ENCODE measurements around the gene DAGLB. TPM values are rescaled to one million over a fixed set of nuclear protein-coding genes. Genes with fewer than 3 reads are reported as not detected.

DAGLB gene
- total and polyA plus RNA-seq, 10 donors, result 7.2 to 35.1 (median 24.6) TPM

DNA sequence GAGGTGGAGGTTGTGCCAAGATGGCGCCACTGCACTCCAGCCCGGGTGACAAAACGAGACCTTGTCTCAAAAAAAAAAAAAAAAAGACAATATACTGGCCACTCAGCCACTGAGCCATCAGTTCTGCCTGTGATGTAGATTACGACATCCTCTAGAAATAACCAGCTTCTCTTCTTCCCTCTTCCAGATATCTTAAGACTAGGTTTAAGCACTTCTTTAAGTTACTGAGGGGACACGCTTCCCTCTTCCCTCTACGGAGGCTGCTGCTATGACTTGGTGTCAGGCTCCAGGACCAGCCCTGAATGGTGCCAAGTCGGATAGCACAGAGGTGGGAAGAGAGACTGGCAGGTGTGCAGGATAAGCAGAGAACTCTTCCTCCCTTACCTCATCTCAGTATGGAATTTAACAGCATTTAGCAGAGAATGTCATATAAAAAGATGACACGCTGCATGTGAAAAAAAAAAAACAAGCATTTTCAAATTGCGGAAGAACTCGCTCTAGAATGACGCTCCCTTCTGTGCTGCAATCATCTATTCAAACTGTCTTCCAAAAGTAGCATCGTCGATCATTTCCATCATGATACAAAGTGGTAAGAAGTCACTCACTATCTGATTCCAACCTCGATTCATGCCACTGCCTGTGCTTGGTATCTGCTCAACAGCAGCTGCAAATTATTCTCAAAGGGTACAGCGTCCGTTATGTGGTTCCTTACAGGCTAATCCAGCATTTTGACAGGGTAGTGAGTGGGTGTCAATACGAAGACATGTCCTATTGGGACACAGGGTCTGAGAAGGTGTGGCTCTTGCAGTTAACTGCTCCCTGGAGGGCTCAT, 13.8 kb downstream of the DAGLB start:
- Histone ChIP-seq H3K36me3 (peaks cover 0 to 61% (median 32%) of the 10 kb centered on the region in 6 donors), H3K9me3 (no peaks in the 10 kb centered on the region), H3K4me1 (peaks cover 25 to 76% (median 49%) of the 10 kb centered on the region in 6 donors), H3K27ac (peak overlapping the region in 7 of 8 donors; percentile 15 to 88 (median 83)), H3K4me3 (no peak overlapping the region), H3K27me3 (replicated peaks in 1 of 7) (no peaks in the 10 kb centered on the region)
- DNase-seq, result no peak
- intact Hi-C loops (cut with DNase I; ENCODE audit: low total_unique reads), result no loop called here
- WGBS, 5 donors, result 61 to 86% (median 74%) methylated on average over 17 of the region's 17 CpGs
- TF ChIP-seq POLR2AphosphoS5 (IDR thresholded peaks at IDR 0.05), result peak in 1 of 3 donors; percentile 10
- TF ChIP-seq, protein P1, sequence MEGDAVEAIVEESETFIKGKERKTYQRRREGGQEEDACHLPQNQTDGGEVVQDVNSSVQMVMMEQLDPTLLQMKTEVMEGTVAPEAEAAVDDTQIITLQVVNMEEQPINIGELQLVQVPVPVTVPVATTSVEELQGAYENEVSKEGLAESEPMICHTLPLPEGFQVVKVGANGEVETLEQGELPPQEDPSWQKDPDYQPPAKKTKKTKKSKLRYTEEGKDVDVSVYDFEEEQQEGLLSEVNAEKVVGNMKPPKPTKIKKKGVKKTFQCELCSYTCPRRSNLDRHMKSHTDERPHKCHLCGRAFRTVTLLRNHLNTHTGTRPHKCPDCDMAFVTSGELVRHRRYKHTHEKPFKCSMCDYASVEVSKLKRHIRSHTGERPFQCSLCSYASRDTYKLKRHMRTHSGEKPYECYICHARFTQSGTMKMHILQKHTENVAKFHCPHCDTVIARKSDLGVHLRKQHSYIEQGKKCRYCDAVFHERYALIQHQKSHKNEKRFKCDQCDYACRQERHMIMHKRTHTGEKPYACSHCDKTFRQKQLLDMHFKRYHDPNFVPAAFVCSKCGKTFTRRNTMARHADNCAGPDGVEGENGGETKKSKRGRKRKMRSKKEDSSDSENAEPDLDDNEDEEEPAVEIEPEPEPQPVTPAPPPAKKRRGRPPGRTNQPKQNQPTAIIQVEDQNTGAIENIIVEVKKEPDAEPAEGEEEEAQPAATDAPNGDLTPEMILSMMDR (IDR thresholded peaks at IDR 0.05 in 8 of 11, conservative IDR thresholded peaks at IDR 0.05 in 3 of 11), result no peak
- no peak for TF ChIP-seq POLR2A (IDR thresholded peaks at IDR 0.05)

DNA sequence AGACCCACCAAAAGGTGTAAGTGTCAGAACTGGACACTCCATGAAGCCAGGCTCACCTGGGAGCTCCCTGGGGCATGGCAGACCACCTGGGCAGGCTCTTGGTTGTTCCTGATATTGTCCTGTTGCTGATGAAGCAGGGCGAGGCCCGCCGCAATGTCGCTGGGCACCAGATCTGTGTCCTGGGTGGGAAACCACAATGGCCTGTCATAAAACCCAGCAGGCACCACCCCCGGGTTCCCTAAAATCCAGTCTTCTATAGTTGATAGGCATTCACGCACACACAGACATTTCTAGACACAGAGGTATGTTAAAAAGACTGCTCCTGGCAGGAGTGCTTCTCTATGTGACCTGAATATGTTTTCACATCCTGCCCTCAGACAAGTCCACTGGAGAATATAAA, 15.0 kb downstream of the DAGLB start:
- Histone ChIP-seq H3K9me3 (no peaks in the 10 kb centered on the region), H3K4me3 (no peak overlapping the region), H3K4me1 (peaks cover 16 to 64% (median 37%) of the 10 kb centered on the region in 6 donors), H3K27me3 (replicated peaks in 1 of 7) (no peaks in the 10 kb centered on the region), H3K27ac (peak overlapping the region in 3 of 8 donors; percentile 83 to 88 (median 86)), H3K36me3 (peaks cover 0 to 73% (median 42%) of the 10 kb centered on the region in 6 donors)
- DNase-seq, result no peak
- intact Hi-C loops (cut with DNase I; ENCODE audit: low total_unique reads), result no loop called here
- TF ChIP-seq, protein P1 (IDR thresholded peaks at IDR 0.05 in 8 of 11, conservative IDR thresholded peaks at IDR 0.05 in 3 of 11), result no peak
- TF ChIP-seq POLR2A (IDR thresholded peaks at IDR 0.05) (no peak), POLR2AphosphoS5 (IDR thresholded peaks at IDR 0.05) (no peak)
- WGBS, 5 donors, result 72 to 91% (median 78%) methylated on average over 6 of the region's 6 CpGs

DNA sequence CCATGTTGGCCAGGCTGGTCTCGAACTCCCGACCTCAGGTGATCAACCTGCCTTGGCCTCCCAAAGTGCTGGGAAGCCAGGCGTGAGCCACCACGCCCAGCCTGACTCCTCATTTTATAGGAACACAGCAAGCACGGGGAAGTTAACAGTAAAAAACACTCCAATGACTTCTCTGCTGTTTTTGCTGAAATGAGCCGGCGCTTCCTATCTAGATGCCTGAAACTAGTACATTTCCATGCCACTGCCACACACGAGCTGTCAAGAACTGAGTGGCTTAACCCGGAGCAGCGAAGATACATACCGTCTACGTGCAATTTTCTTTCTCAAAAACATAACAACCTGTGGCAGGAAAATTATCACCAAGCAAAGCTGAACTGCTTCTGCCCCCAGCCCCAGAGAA, 16.8 kb downstream of the DAGLB start:
- H3K27ac ChIP-seq, result no peak overlapping the region
- TF ChIP-seq POLR2AphosphoS5 (IDR thresholded peaks at IDR 0.05), result no peak
- TF ChIP-seq POLR2A (IDR thresholded peaks at IDR 0.05), result no peak
- TF ChIP-seq, protein P1 (IDR thresholded peaks at IDR 0.05 in 8 of 11, conservative IDR thresholded peaks at IDR 0.05 in 3 of 11), result no peak
- H3K27me3 ChIP-seq (replicated peaks in 1 of 7), result no peaks in the 10 kb centered on the region
- intact Hi-C loops (cut with DNase I; ENCODE audit: low total_unique reads), result no loop called here
- 91 to 95% (median 92%) methylated on average over 12 of the region's 12 CpGs for WGBS, 5 donors
- DNase-seq, result no peak
- peaks cover 8 to 46% (median 19%) of the 10 kb centered on the region in 6 donors for H3K4me1 ChIP-seq
- no peaks in the 10 kb centered on the region for H3K9me3 ChIP-seq
- H3K36me3 ChIP-seq, result peaks cover 0 to 91% (median 56%) of the 10 kb centered on the region in 6 donors
- no peak overlapping the region for H3K4me3 ChIP-seq

DNA sequence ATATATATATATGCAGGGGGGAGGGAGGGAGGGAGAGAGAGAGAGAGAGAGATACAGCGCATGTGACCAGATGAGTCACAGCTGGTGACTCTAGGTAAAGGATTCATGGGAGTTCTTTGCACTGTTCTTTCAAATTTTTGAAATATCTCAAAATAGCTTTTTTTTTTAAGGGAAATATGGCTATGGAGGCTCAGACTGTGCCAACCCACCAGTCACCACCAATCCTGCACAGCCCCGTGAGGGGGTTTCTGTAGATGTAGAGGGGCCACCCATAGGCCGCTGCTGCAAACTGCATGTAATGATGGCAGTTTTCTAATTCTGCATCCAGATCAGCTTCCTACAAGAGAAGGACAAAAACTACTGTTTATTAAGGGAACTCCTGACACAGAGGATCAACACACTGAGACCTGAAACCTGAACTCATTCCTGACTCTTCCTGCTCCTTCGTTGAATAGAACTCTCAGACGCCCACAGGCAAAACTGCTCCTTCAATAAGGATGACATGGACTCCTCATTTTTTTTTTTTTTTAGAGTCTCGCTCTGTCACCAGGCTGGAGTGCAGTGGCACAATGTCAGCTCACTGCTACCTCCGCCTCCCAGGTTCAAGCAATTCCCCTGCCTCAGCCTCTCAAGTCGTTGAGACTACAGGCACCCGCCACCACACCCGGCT, 17.3 kb downstream of the DAGLB start:
- WGBS, 5 donors, result 87 to 96% (median 91%) methylated on average over 10 of the region's 10 CpGs
- intact Hi-C loops (cut with DNase I; ENCODE audit: low total_unique reads), result no loop called here
- H3K9me3 ChIP-seq, result no peaks in the 10 kb centered on the region
- peaks cover 2 to 43% (median 14%) of the 10 kb centered on the region in 6 donors for H3K4me1 ChIP-seq
- H3K27ac ChIP-seq, result no peak overlapping the region
- TF ChIP-seq POLR2A (IDR thresholded peaks at IDR 0.05) (no peak), POLR2AphosphoS5 (IDR thresholded peaks at IDR 0.05) (no peak)
- TF ChIP-seq, protein P1 (IDR thresholded peaks at IDR 0.05 in 8 of 11, conservative IDR thresholded peaks at IDR 0.05 in 3 of 11), result no peak
- no peaks in the 10 kb centered on the region for H3K27me3 ChIP-seq (replicated peaks in 1 of 7)
- H3K36me3 ChIP-seq, result peaks cover 0 to 97% (median 62%) of the 10 kb centered on the region in 6 donors
- H3K4me3 ChIP-seq, result no peak overlapping the region
- DNase-seq, result no peak
